Neural cell (in vitro differentiated cells): ENCODE data around the gene GDF11. TPM values are rescaled to one million over a fixed set of nuclear protein-coding genes. Genes with fewer than 3 reads are reported as not detected.

ENCODE experiments used
- H2AFZ ChIP-seq: fragments of 200-600, 300-800 bp; sonication (generic), shearing (Covaris generic); 2 replicates; pipeline ENCODE4 v1.6.0; 2014; ENCODE audit warnings: low read depth, mild to moderate bottlenecking, antibody characterized with exemption, low read length, moderate library complexity
- H3F3A ChIP-seq: fragments of 200-600 bp; shearing (Covaris generic); 2 replicates; pipeline ENCODE4 v1.6.1; 2016; ENCODE audit warnings: mild to moderate bottlenecking, moderate library complexity, mixed read lengths, antibody characterized with exemption, low read length; ENCODE audit not compliant: insufficient read depth, poor library complexity, severe bottlenecking
- H3K27ac ChIP-seq: fragments of 200-600, 300-800 bp; sonication (generic), shearing (Covaris generic); 2 replicates; pipeline ENCODE4 v1.5.1; 2014; ENCODE audit warnings: mild to moderate bottlenecking, low read length, moderate library complexity
- H3K27me3 ChIP-seq: fragments of 300-800, 200-600 bp; sonication (generic), shearing (Covaris generic); 2 replicates; pipeline ENCODE4 v1.6.0; 2014; ENCODE audit warnings: mild to moderate bottlenecking, low read depth, low read length, moderate library complexity; ENCODE audit not compliant: insufficient read depth
- H3K36me3 ChIP-seq: fragments of 300-800, 200-600 bp; sonication (generic), shearing (Covaris generic); 2 replicates; pipeline ENCODE4 v1.5.1; 2014; ENCODE audit warnings: mild to moderate bottlenecking, antibody characterized with exemption, low read length, moderate library complexity; ENCODE audit not compliant: insufficient read depth
- H3K4me2 ChIP-seq: fragments of 300-800, 200-600 bp; sonication (generic), shearing (Covaris generic); 2 replicates; pipeline ENCODE4 v1.6.0; 2014; ENCODE audit warnings: mild to moderate bottlenecking, low read length
- H3K4me3 ChIP-seq: fragments of 300-800, 200-600 bp; sonication (generic), shearing (Covaris generic); 2 replicates; pipeline ENCODE4 v1.5.1; 2014; ENCODE audit warnings: mild to moderate bottlenecking, low read length, moderate library complexity
- H3K79me2 ChIP-seq: fragments of 200-600 bp; shearing (Covaris generic); replicated peaks from 2 replicates; pipeline ENCODE4 v1.6.0; 2014; ENCODE audit warnings: mild to moderate bottlenecking, low read length, moderate library complexity; ENCODE audit not compliant: insufficient read depth
- H3K9ac ChIP-seq: fragments of 300-800, 200-600 bp; sonication (generic), shearing (Covaris generic); 2 replicates; pipeline ENCODE4 v1.6.1; 2016; ENCODE audit warnings: mild to moderate bottlenecking, low read length, mixed read lengths
- H3K9me2 ChIP-seq: fragments of 200-600 bp; shearing (Covaris generic); 2 replicates; pipeline ENCODE4 v1.6.1; 2016; ENCODE audit warnings: mild to moderate bottlenecking, low read length, mixed read lengths; ENCODE audit not compliant: insufficient read depth
- H3K9me3 ChIP-seq: fragments of 200-600, 300-800 bp; sonication (generic), shearing (Covaris generic); 2 replicates; pipeline ENCODE4 v1.6.1; 2016; ENCODE audit warnings: mild to moderate bottlenecking, mixed run types, low read length, moderate library complexity, mixed read lengths
- H4K20me1 ChIP-seq: fragments of 200-600 bp; shearing (Covaris generic); 2 replicates; pipeline ENCODE4 v1.6.1; 2016; ENCODE audit warnings: mild to moderate bottlenecking, mixed run types; ENCODE audit not compliant: insufficient read depth
- EP300 ChIP-seq: fragments of 450-650 bp; conservative IDR thresholded peaks from 2 replicates; pipeline ENCODE4 v1.6.1; 2014; ENCODE audit warnings: antibody characterized with exemption, mild to moderate bottlenecking, moderate library complexity; ENCODE audit not compliant: poor library complexity, severe bottlenecking
- EZH2 ChIP-seq: fragments of 200-600, 300-800 bp; shearing (Covaris generic), sonication (generic); IDR thresholded peaks from 2 replicates; pipeline ENCODE4 v1.6.1; 2014; ENCODE audit warnings: antibody characterized with exemption, low read length, borderline replicate concordance, mild to moderate bottlenecking; ENCODE audit not compliant: insufficient read depth, poor library complexity, severe bottlenecking
- MXI1 ChIP-seq: fragments of 450-650 bp; conservative IDR thresholded peaks from 2 replicates; pipeline ENCODE4 v1.6.1; 2014; ENCODE audit warnings: antibody characterized with exemption, mild to moderate bottlenecking; ENCODE audit not compliant: poor library complexity, severe bottlenecking
- POLR2AphosphoS5 ChIP-seq: IDR thresholded peaks from 2 replicates; pipeline ENCODE4 v1.6.1; 2012
- RAD21 ChIP-seq: fragments of 450-650 bp; conservative IDR thresholded peaks from 2 replicates; pipeline ENCODE4 v1.6.1; 2014; ENCODE audit warnings: antibody characterized with exemption, mild to moderate bottlenecking, moderate library complexity
- REST ChIP-seq: IDR thresholded peaks from 2 replicates; pipeline ENCODE4 v1.6.1; 2012; ENCODE audit warnings: borderline replicate concordance
- polyA plus RNA-seq: library from polyadenylated mRNA; depleted of rRNA; stranded (reverse); fragments of >200 nt; gene quantifications from 2 replicates; pipeline ENCODE4 v1.2.3, GENCODE V29; 2014

GDF11 gene
- polyA plus RNA-seq, 1 donor from 2014 or later: 16.0 TPM

- Histone ChIP-seq H3K4me3 (peak overlapping the region; percentile 97), H3K27me3 (no peaks in the 10 kb centered on the region), H3K79me2 (peaks cover 46% of the 10 kb centered on the region), H2AFZ (no peak overlapping the region), H3K4me2 (no peak overlapping the region), H3K9me3 (no peaks in the 10 kb centered on the region), H3K27ac (no peak overlapping the region), H4K20me1 (peaks cover 2% of the 10 kb centered on the region), H3F3A (peaks cover 14% of the 10 kb centered on the region), H3K36me3 (peaks cover 4% of the 10 kb centered on the region), H3K9me2 (no peaks in the 10 kb centered on the region), H3K9ac (no peak overlapping the region)
- TF ChIP-seq MXI1 (no peak), EP300 (no peak), REST (no peak), POLR2AphosphoS5 (no peak), EZH2 (no peak)
These were observed 4.0 kb downstream of the GDF11 start for GRCh38 chr12:55746913-55747231.

GRCh38 chr12:55748230-55748993, 5.5 kb downstream of the GDF11 start:
- TF ChIP-seq EP300: no peak
- TF ChIP-seq RAD21: no peak
- no peak for TF ChIP-seq REST
- Histone ChIP-seq H4K20me1 (peaks cover 2% of the 10 kb centered on the region), H3K36me3 (peaks cover 4% of the 10 kb centered on the region), H3K4me2 (no peak overlapping the region), H3F3A (peaks cover 14% of the 10 kb centered on the region), H3K9me3 (no peaks in the 10 kb centered on the region), H3K9me2 (no peaks in the 10 kb centered on the region), H2AFZ (no peak overlapping the region), H3K79me2 (peaks cover 42% of the 10 kb centered on the region), H3K27ac (no peak overlapping the region), H3K27me3 (no peaks in the 10 kb centered on the region), H3K9ac (no peak overlapping the region), H3K4me3 (no peak overlapping the region)
